Activated CD4-positive, alpha-beta T cell treated with anti-CD3 and anti-CD28 coated beads, Interleukin-2, amount 50 U/mL, for 48 hours (primary cell): Measurements from ENCODE around the gene SPNS2.
A peak's percentile ranks its signal among the peaks of the same experiment; 100 is the strongest.

Experiments used
- DNase-seq, 2 experiments: peaks; one replicate each; pipeline ENCODE4 v3.0.0-alpha.2; 2020

The SPNS2 gene

GRCh38 chr17:4480929-4481898, 17.5 kb upstream of the SPNS2 start:
- peak; percentile 43 to 54 for DNase-seq

- no peak for DNase-seq
Measured at GRCh38 chr17:4482338-4483011, 16.2 kb upstream of the SPNS2 start.

GRCh38 chr17:4483012-4483840, 15.5 kb upstream of the SPNS2 start:
- no peak for DNase-seq

GRCh38 chr17:4485676-4486646, 12.7 kb upstream of the SPNS2 start:
- DNase-seq: peak; percentile 50 to 63

GRCh38 chr17:4487296-4487695, 11.4 kb upstream of the SPNS2 start:
- DNase-seq: no peak

GRCh38 chr17:4487820-4488716, 10.6 kb upstream of the SPNS2 start:
- no peak for DNase-seq

GRCh38 chr17:4488989-4489595, 9.6 kb upstream of the SPNS2 start:
- DNase-seq: no peak

- DNase-seq: no peak
Measured at GRCh38 chr17:4490109-4490591, 8.5 kb upstream of the SPNS2 start.

GRCh38 chr17:4490637-4491061, 8.0 kb upstream of the SPNS2 start:
- no peak for DNase-seq

GRCh38 chr17:4492721-4493561, 5.7 kb upstream of the SPNS2 start:
- peak in 1 of 2 experiments; percentile 23 for DNase-seq

GRCh38 chr17:4497101-4497824, 1.4 kb upstream of the SPNS2 start:
- no peak for DNase-seq

GRCh38 chr17:4499431-4500190, 930 bp downstream of the SPNS2 start:
- peak; percentile 19 to 24 for DNase-seq

- no peak for DNase-seq
Measured at GRCh38 chr17:4500191-4500571, 1.5 kb downstream of the SPNS2 start.

- DNase-seq: no peak
Measured at GRCh38 chr17:4501295-4501949, 2.7 kb downstream of the SPNS2 start.

- DNase-seq: no peak
Measured at GRCh38 chr17:4502466-4503154, 3.9 kb downstream of the SPNS2 start.

GRCh38 chr17:4503283-4504025, 4.8 kb downstream of the SPNS2 start:
- no peak for DNase-seq
